ENCODE measurements around the gene WNT7B. TPM values are rescaled to one million over a fixed set of nuclear protein-coding genes. Genes with fewer than 3 reads are reported as not detected.

WNT7B gene
- total and polyA plus RNA-seq, 2 experiments from 2014 or later: 0.10 TPM; not detected in 1

DNA sequence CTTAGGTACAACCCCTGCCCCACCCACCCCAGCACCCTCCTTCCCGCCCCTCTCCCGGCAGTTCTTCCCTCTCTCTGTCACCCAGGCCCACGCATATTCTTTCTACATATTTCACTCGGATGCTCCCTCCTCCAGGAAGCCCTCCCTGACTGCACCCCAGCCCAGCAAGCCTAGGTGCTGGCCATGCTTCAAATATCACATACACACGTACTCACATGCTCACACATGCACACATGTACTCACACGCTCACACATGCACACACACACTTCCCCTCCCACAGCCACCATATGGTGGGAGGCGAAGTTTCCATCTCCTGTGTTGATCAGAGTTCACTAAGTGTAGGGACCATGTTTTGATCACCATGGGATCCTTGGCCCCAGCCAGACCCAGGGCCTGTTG, 90.4 kb downstream of the WNT7B start (continued):
- TF ChIP-seq ZNF331 (CRISPR knock-in tag; IDR thresholded peaks at IDR 0.05; ENCODE audit: low read depth): no peak
- TF ChIP-seq, protein P1, sequence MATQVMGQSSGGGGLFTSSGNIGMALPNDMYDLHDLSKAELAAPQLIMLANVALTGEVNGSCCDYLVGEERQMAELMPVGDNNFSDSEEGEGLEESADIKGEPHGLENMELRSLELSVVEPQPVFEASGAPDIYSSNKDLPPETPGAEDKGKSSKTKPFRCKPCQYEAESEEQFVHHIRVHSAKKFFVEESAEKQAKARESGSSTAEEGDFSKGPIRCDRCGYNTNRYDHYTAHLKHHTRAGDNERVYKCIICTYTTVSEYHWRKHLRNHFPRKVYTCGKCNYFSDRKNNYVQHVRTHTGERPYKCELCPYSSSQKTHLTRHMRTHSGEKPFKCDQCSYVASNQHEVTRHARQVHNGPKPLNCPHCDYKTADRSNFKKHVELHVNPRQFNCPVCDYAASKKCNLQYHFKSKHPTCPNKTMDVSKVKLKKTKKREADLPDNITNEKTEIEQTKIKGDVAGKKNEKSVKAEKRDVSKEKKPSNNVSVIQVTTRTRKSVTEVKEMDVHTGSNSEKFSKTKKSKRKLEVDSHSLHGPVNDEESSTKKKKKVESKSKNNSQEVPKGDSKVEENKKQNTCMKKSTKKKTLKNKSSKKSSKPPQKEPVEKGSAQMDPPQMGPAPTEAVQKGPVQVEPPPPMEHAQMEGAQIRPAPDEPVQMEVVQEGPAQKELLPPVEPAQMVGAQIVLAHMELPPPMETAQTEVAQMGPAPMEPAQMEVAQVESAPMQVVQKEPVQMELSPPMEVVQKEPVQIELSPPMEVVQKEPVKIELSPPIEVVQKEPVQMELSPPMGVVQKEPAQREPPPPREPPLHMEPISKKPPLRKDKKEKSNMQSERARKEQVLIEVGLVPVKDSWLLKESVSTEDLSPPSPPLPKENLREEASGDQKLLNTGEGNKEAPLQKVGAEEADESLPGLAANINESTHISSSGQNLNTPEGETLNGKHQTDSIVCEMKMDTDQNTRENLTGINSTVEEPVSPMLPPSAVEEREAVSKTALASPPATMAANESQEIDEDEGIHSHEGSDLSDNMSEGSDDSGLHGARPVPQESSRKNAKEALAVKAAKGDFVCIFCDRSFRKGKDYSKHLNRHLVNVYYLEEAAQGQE (IDR thresholded peaks at IDR 0.05; ENCODE audit: unreplicated experiment): no peak
- no peak for TF ChIP-seq ZNF114 (CRISPR knock-in tag; IDR thresholded peaks at IDR 0.05)
- TF ChIP-seq, protein P2, sequence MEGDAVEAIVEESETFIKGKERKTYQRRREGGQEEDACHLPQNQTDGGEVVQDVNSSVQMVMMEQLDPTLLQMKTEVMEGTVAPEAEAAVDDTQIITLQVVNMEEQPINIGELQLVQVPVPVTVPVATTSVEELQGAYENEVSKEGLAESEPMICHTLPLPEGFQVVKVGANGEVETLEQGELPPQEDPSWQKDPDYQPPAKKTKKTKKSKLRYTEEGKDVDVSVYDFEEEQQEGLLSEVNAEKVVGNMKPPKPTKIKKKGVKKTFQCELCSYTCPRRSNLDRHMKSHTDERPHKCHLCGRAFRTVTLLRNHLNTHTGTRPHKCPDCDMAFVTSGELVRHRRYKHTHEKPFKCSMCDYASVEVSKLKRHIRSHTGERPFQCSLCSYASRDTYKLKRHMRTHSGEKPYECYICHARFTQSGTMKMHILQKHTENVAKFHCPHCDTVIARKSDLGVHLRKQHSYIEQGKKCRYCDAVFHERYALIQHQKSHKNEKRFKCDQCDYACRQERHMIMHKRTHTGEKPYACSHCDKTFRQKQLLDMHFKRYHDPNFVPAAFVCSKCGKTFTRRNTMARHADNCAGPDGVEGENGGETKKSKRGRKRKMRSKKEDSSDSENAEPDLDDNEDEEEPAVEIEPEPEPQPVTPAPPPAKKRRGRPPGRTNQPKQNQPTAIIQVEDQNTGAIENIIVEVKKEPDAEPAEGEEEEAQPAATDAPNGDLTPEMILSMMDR (conservative IDR thresholded peaks at IDR 0.05; ENCODE audit: low read depth in 2 of 2): no peak
- no peak for TF ChIP-seq NANOG (IDR thresholded peaks at IDR 0.05; ENCODE audit: borderline replicate concordance)

DNA sequence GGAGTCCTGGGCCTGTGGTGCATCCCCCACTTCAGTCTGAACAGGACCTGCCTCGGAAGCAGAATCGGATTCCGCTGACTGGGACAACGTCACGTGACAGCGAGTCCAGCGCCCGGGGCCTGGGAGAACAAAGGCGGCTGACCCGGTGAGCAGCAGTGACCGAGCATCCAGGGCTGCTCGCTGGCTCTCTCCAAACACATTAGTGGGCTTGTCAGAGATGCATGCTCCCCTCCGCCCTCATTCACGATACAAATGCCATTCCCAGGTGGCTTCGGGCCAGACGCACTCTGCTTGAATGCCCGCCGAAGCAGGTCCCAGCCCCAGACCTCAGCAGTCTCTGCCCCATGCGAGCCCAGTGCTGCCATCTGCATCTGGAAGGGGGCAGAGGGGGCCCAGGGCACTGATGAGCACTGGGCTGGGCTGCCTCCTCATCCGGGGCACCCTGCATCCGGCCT, 91.0 kb downstream of the WNT7B start:
- no peaks in the 10 kb centered on the region for H3K79me2 ChIP-seq (replicated peaks; ENCODE audit: insufficient read depth)
- H3K27ac ChIP-seq (ENCODE audit: low read depth): no peak overlapping the region
- ATAC-seq: no peak
- H3K36me3 ChIP-seq (ENCODE audit: insufficient read depth): no peaks in the 10 kb centered on the region
- no peaks in the 10 kb centered on the region for H4K20me1 ChIP-seq (replicated peaks; ENCODE audit: insufficient read depth)
- H3F3A ChIP-seq (replicated peaks; ENCODE audit: low read depth): no peaks in the 10 kb centered on the region
- Mint-ChIP-seq H3K36me3 (ENCODE audit: low read depth) (no peaks in the 10 kb centered on the region), H3K4me3 (no peak overlapping the region), H3K27me3 (ENCODE audit: insufficient read depth, low read depth, poor library complexity) (peaks cover 25% of the 10 kb centered on the region), H3K4me1 (no peaks in the 10 kb centered on the region), H3K9me3 (no peaks in the 10 kb centered on the region; the same call in 2 of the 3 replicates), H3K27ac (no peak overlapping the region)
- no peaks in the 10 kb centered on the region for H3K9me2 ChIP-seq (ENCODE audit: insufficient read depth)
- no peaks in the 10 kb centered on the region for H3K27me3 ChIP-seq (ENCODE audit: insufficient read depth)
- DNase-seq (ENCODE audit: low spot score): no peak
- H3K4me3 ChIP-seq: no peak overlapping the region
- H2AFZ ChIP-seq: no peak overlapping the region
- no peaks in the 10 kb centered on the region; the same call in 1 of the 2 replicates for H3K4me1 ChIP-seq (ENCODE audit: insufficient read depth)
- no peak overlapping the region for H3K4me2 ChIP-seq
- TF ChIP-seq STAT1 (IDR thresholded peaks at IDR 0.05; ENCODE audit: unreplicated experiment): no peak
- no peak for TF ChIP-seq CREB1 (CRISPR knock-in tag; IDR thresholded peaks at IDR 0.05; ENCODE audit: low read depth)
- TF ChIP-seq EZH2phosphoT487 (IDR thresholded peaks at IDR 0.05; ENCODE audit: unreplicated experiment): no peak
- TF ChIP-seq, protein P3, sequence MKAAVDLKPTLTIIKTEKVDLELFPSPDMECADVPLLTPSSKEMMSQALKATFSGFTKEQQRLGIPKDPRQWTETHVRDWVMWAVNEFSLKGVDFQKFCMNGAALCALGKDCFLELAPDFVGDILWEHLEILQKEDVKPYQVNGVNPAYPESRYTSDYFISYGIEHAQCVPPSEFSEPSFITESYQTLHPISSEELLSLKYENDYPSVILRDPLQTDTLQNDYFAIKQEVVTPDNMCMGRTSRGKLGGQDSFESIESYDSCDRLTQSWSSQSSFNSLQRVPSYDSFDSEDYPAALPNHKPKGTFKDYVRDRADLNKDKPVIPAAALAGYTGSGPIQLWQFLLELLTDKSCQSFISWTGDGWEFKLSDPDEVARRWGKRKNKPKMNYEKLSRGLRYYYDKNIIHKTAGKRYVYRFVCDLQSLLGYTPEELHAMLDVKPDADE (IDR thresholded peaks at IDR 0.05): no peak
- TF ChIP-seq, protein P4, sequence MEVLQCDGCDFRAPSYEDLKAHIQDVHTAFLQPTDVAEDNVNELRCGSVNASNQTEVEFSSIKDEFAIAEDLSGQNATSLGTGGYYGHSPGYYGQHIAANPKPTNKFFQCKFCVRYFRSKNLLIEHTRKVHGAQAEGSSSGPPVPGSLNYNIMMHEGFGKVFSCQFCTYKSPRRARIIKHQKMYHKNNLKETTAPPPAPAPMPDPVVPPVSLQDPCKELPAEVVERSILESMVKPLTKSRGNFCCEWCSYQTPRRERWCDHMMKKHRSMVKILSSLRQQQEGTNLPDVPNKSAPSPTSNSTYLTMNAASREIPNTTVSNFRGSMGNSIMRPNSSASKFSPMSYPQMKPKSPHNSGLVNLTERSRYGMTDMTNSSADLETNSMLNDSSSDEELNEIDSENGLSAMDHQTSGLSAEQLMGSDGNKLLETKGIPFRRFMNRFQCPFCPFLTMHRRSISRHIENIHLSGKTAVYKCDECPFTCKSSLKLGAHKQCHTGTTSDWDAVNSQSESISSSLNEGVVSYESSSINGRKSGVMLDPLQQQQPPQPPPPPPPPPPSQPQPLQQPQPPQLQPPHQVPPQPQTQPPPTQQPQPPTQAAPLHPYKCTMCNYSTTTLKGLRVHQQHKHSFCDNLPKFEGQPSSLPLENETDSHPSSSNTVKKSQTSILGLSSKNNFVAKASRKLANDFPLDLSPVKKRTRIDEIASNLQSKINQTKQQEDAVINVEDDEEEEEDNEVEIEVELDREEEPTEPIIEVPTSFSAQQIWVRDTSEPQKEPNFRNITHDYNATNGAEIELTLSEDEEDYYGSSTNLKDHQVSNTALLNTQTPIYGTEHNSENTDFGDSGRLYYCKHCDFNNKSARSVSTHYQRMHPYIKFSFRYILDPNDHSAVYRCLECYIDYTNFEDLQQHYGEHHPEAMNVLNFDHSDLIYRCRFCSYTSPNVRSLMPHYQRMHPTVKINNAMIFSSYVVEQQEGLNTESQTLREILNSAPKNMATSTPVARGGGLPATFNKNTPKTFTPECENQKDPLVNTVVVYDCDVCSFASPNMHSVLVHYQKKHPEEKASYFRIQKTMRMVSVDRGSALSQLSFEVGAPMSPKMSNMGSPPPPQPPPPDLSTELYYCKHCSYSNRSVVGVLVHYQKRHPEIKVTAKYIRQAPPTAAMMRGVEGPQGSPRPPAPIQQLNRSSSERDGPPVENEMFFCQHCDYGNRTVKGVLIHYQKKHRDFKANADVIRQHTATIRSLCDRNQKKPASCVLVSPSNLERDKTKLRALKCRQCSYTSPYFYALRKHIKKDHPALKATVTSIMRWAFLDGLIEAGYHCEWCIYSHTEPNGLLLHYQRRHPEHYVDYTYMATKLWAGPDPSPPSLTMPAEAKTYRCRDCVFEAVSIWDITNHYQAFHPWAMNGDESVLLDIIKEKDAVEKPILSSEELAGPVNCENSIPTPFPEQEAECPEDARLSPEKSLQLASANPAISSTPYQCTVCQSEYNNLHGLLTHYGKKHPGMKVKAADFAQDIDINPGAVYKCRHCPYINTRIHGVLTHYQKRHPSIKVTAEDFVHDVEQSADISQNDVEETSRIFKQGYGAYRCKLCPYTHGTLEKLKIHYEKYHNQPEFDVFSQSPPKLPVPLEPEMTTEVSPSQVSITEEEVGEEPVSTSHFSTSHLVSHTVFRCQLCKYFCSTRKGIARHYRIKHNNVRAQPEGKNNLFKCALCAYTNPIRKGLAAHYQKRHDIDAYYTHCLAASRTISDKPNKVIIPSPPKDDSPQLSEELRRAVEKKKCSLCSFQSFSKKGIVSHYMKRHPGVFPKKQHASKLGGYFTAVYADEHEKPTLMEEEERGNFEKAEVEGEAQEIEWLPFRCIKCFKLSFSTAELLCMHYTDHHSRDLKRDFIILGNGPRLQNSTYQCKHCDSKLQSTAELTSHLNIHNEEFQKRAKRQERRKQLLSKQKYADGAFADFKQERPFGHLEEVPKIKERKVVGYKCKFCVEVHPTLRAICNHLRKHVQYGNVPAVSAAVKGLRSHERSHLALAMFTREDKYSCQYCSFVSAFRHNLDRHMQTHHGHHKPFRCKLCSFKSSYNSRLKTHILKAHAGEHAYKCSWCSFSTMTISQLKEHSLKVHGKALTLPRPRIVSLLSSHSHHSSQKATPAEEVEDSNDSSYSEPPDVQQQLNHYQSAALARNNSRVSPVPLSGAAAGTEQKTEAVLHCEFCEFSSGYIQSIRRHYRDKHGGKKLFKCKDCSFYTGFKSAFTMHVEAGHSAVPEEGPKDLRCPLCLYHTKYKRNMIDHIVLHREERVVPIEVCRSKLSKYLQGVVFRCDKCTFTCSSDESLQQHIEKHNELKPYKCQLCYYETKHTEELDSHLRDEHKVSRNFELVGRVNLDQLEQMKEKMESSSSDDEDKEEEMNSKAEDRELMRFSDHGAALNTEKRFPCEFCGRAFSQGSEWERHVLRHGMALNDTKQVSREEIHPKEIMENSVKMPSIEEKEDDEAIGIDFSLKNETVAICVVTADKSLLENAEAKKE (CRISPR knock-in tag; IDR thresholded peaks at IDR 0.05): no peak
- no peak for TF ChIP-seq NANOG (IDR thresholded peaks at IDR 0.05; ENCODE audit: borderline replicate concordance)
- TF ChIP-seq, protein P2 (conservative IDR thresholded peaks at IDR 0.05; ENCODE audit: low read depth in 2 of 2): no peak

Measured in GM23338 (cell line).